PC-3 (cell line): ENCODE results near the gene CHD2. TPM values are rescaled to one million over a fixed set of nuclear protein-coding genes. Genes with fewer than 3 reads are reported as not detected.

Experiments
- ATAC-seq: fragments of 200-7000 bp; cut with Tn5 transposase; 2 replicates; pipeline ENCODE4 v1.9.1; 2020; ENCODE audit warnings: mild to moderate bottlenecking, moderate library complexity
- BruUV-seq: library from RNA; stranded (reverse); fragments of 400-500 nt; replicated peaks from 2 replicates; lab custom pipeline; 2021; lab: Mats Ljungman, UMichigan
- CTCF ChIA-PET: fragments of 300-600 bp; sonication (Branson Sonifier 250); formaldehyde crosslinking; loops from one replicate; lab custom pipeline; 2022; ENCODE audit warnings: antibody characterized with exemption; lab: Charles Lee
- POLR2A ChIA-PET: fragments of 300-600 bp; sonication (Branson Sonifier 250); formaldehyde crosslinking; loops from one replicate; lab custom pipeline; 2022; ENCODE audit warnings: antibody characterized with exemption; ENCODE audit not compliant: unreplicated experiment; lab: Charles Lee
- DNase-seq: peaks from one replicate; pipeline ENCODE4 v3.0.0-alpha.2; 2015
- H2AFZ ChIP-seq: fragments of 300-600 bp; sonication (generic); 2 replicates; pipeline ENCODE4 v1.6.0; 2016; ENCODE audit warnings: antibody characterized with exemption, low read length
- H3F3A ChIP-seq: fragments of 300-600 bp; sonication (generic); one replicate; pipeline ENCODE4 v1.6.0; 2017; ENCODE audit warnings: antibody characterized with exemption, low read length, control low read depth, mild to moderate bottlenecking; ENCODE audit not compliant: unreplicated experiment
- H3K27ac ChIP-seq: fragments of 300-600 bp; sonication (generic); 2 replicates; pipeline ENCODE4 v1.5.1; 2016; ENCODE audit warnings: mild to moderate bottlenecking, low read length
- H3K27me3 ChIP-seq: fragments of 300-600 bp; sonication (generic); 2 replicates; pipeline ENCODE4 v1.6.1; 2016; ENCODE audit warnings: low read length, mixed read lengths
- H3K36me3 ChIP-seq: fragments of 300-600 bp; sonication (generic); 2 replicates; pipeline ENCODE4 v1.6.1; 2016; ENCODE audit warnings: low read depth, mixed run types, low read length, mixed read lengths
- H3K4me1 ChIP-seq: fragments of 300-600 bp; sonication (generic); 2 replicates; pipeline ENCODE4 v1.5.1; 2016; ENCODE audit warnings: low read length; ENCODE audit not compliant: insufficient read depth
- H3K4me2 ChIP-seq: fragments of 300-600 bp; sonication (generic); 2 replicates; pipeline ENCODE4 v1.6.0; 2016; ENCODE audit warnings: low read length
- H3K4me3 ChIP-seq: fragments of 300-600 bp; sonication (generic); 2 replicates; pipeline ENCODE4 v1.5.1; 2016; ENCODE audit warnings: mild to moderate bottlenecking, low read length, mixed read lengths
- H3K79me2 ChIP-seq: fragments of 300-600 bp; sonication (generic); 2 replicates; pipeline ENCODE4 v1.6.1; 2017; ENCODE audit warnings: low read length, mixed read lengths
- H3K9ac ChIP-seq: fragments of 300-600 bp; sonication (generic); 2 replicates; pipeline ENCODE4 v1.6.0; 2016; ENCODE audit warnings: mild to moderate bottlenecking, low read length
- H3K9me2 ChIP-seq: fragments of 300-600 bp; sonication (generic); replicated peaks from 2 replicates; pipeline ENCODE4 v1.6.1; 2016; ENCODE audit warnings: mixed run types, low read length, mixed read lengths
- H3K9me3 ChIP-seq: fragments of 300-600 bp; sonication (generic); 2 replicates; pipeline ENCODE4 v1.6.1; 2016; ENCODE audit warnings: low read length, mixed read lengths
- H4K20me1 ChIP-seq: fragments of 300-600 bp; sonication (generic); 2 replicates; pipeline ENCODE4 v1.6.1; 2016; ENCODE audit warnings: low read length, mixed read lengths
- EZH2 ChIP-seq: fragments of 300-600 bp; sonication (generic); IDR thresholded peaks from one replicate; pipeline ENCODE4 v1.6.1; 2017; ENCODE audit warnings: antibody characterized with exemption, mild to moderate bottlenecking, low read length; ENCODE audit not compliant: unreplicated experiment
- EZH2phosphoT487 ChIP-seq: fragments of 300-600 bp; sonication (generic); IDR thresholded peaks from 2 replicates; pipeline ENCODE4 v1.6.1; 2018; ENCODE audit warnings: mild to moderate bottlenecking, antibody characterized with exemption, low read length, borderline replicate concordance
- intact Hi-C: fragments of 100-400 bp; cut with micrococcal nuclease; formaldehyde crosslinking; loops from 2 replicates; pipeline ENCODE4 v1.9.0; 2023
- total RNA-seq: library from RNA; depleted of rRNA; stranded (reverse); fragments of >200 nt; gene quantifications from 2 replicates; pipeline ENCODE4 v1.2.3, GENCODE V29; 2014
- TF ChIP-seq, protein P1 (sequence below): fragments of 300-600 bp; sonication (generic); conservative IDR thresholded peaks from 2 replicates; pipeline ENCODE4 v1.5.1; 2017; ENCODE audit warnings: antibody characterized with exemption, low read depth, mild to moderate bottlenecking, low read length

Gene CHD2
- total RNA-seq, 1 experiment from 2014 or later = 42.7 TPM

DNA sequence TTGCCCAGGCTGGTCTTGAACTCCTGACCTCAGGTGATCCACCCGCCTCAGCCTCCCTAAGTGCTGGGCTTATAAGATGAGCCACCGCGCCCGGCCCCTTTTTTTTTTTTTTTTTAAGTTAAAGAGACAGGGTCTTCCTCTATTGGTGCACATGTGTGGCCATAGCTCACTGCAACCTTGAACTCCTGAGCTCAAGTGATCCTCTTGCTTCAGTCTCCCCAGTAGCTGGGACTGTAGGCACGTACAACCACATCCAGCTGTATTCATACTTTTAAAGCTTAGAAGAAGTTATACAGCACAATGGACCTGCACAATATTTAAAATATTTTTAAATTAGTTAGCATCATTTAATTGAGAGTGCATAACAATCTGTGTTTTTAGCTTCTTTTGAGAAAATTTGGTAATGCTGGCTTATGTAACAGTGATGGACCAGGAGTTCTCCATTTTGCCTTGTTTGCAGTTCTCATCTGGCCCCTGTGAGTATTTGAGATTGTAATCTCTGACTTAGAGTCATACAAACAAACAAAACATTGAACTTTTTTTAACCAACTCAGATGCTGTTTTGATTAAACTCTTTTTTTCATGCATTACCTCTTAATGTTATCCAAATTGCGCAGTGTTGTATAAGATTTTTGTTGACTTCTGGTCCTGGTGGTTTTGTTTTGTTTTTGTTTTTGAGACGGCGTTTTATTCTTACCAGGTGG lies 33.0 kb downstream of the CHD2 start:
- Histone ChIP-seq H3K27me3 (no peaks in the 10 kb centered on the region), H3K9me3 (no peaks in the 10 kb centered on the region), H3K9ac (no peak overlapping the region), H3K27ac (no peak overlapping the region), H3K9me2 (no peaks in the 10 kb centered on the region), H4K20me1 (no peaks in the 10 kb centered on the region), H3K79me2 (peaks cover 60% of the 10 kb centered on the region), H2AFZ (no peak overlapping the region), H3K4me2 (no peak overlapping the region), H3F3A (no peaks in the 10 kb centered on the region), H3K36me3 (peaks cover 76% of the 10 kb centered on the region), H3K4me3 (no peak overlapping the region), H3K4me1 (peaks cover 14% of the 10 kb centered on the region)
- BruUV-seq = no TSS peak
- TF ChIP-seq EZH2phosphoT487 = no peak
- no peak for TF ChIP-seq EZH2
- TF ChIP-seq, protein P1, sequence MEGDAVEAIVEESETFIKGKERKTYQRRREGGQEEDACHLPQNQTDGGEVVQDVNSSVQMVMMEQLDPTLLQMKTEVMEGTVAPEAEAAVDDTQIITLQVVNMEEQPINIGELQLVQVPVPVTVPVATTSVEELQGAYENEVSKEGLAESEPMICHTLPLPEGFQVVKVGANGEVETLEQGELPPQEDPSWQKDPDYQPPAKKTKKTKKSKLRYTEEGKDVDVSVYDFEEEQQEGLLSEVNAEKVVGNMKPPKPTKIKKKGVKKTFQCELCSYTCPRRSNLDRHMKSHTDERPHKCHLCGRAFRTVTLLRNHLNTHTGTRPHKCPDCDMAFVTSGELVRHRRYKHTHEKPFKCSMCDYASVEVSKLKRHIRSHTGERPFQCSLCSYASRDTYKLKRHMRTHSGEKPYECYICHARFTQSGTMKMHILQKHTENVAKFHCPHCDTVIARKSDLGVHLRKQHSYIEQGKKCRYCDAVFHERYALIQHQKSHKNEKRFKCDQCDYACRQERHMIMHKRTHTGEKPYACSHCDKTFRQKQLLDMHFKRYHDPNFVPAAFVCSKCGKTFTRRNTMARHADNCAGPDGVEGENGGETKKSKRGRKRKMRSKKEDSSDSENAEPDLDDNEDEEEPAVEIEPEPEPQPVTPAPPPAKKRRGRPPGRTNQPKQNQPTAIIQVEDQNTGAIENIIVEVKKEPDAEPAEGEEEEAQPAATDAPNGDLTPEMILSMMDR = no peak
- ChIA-PET POLR2A (no interaction called here), CTCF (interaction anchor here (0.7 kb wide), 1 partner anchor 136 kb away, joined by 23 read pairs; no protein-coding TSS in a partner anchor)
- intact Hi-C loops = no loop called here
- ATAC-seq (no peak), DNase-seq (no peak)

DNA sequence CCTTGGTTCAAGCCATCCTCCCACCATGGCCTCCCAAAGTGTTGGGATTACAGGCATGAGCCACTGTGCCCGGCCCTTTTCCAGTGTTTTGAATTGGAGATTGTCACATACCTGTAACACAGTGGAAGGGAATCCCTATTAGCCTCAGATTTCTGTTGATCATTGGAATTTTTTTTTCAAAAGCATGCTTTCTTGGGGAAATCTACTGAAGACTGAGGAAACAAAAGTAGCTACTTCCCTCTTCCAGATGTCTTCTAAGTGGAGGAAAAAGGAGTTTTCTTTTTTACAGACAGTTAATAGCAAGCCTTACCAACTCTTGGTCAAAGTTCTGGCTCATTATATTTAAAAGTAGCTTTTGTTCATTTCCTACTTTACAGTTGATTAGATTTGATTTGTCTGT lies 33.7 kb downstream of the CHD2 start:
- H3K27me3 ChIP-seq = no peaks in the 10 kb centered on the region
- peaks cover 53% of the 10 kb centered on the region; the same call in 1 of the 2 replicates for H3K79me2 ChIP-seq
- ChIA-PET CTCF (no interaction called here), POLR2A (no interaction called here)
- H3K4me1 ChIP-seq = peaks cover 12% of the 10 kb centered on the region
- H3K9me2 ChIP-seq = no peaks in the 10 kb centered on the region
- H3K9ac ChIP-seq = no peak overlapping the region
- TF ChIP-seq EZH2phosphoT487 = no peak
- TF ChIP-seq, protein P1 = no peak
- TF ChIP-seq EZH2 = no peak
- no peaks in the 10 kb centered on the region for H4K20me1 ChIP-seq
- no TSS peak for BruUV-seq
- no peaks in the 10 kb centered on the region for H3F3A ChIP-seq
- DNase-seq = no peak
- no peak overlapping the region for H2AFZ ChIP-seq
- H3K4me2 ChIP-seq = no peak overlapping the region
- H3K9me3 ChIP-seq = no peaks in the 10 kb centered on the region
- intact Hi-C loops = no loop called here
- no peak overlapping the region for H3K4me3 ChIP-seq
- ATAC-seq = no peak
- no peak overlapping the region for H3K27ac ChIP-seq
- peaks cover 76% of the 10 kb centered on the region for H3K36me3 ChIP-seq

DNA sequence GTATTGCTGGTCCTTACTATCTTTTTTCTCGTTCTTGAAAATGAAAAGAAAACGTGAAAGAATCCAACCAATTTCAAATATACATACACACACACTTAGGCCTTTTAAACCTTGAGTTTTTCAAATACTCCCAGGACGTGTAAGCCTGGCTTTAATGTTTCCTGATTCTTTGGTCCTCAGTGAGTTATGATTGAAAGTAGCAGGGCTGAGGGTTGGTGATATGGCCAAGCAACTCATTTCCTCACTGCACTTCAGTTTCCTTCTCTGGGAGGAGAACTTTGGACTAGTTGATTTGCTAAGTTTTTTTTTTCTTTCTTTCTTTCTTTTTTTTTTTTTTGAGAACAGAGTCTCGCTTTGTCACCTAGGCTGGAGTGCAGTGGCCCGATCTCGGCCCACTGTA lies 34.6 kb downstream of the CHD2 start:
- POLR2A ChIA-PET = no interaction called here
- H4K20me1 ChIP-seq = no peaks in the 10 kb centered on the region
- intact Hi-C loops = no loop called here

More for the DNA sequence above, 34.6 kb downstream of the CHD2 start:
- TF ChIP-seq EZH2 (no peak), EZH2phosphoT487 (no peak)
- TF ChIP-seq, protein P1 = no peak
- Histone ChIP-seq H3K4me2 (no peak overlapping the region), H3K27ac (no peak overlapping the region), H3K27me3 (no peaks in the 10 kb centered on the region), H3K4me1 (peaks cover 10% of the 10 kb centered on the region), H3K79me2 (peaks cover 47% of the 10 kb centered on the region; the same call in 1 of the 2 replicates), H3K4me3 (no peak overlapping the region), H3K36me3 (peaks cover 78% of the 10 kb centered on the region), H3K9me2 (no peaks in the 10 kb centered on the region), H3K9ac (no peak overlapping the region), H3F3A (no peaks in the 10 kb centered on the region), H2AFZ (no peak overlapping the region), H3K9me3 (no peaks in the 10 kb centered on the region)
- no TSS peak for BruUV-seq
- no peak for DNase-seq
- ATAC-seq = no peak
- CTCF ChIA-PET = no interaction called here
